Stimulated activated CD8-positive, alpha-beta memory T cell treated with anti-CD3 and anti-CD28 coated beads, Interleukin-12 subunit alpha, Interleukin-12 subunit beta, amount 100 ng/mL, for 1 hour (primary cell): ENCODE measurements around the gene MAMDC2.

Experiments
- DNase-seq: peaks from one replicate; pipeline ENCODE4 v3.0.0-alpha.2; 2020; ENCODE audit warnings: low read depth

Gene MAMDC2

DNA sequence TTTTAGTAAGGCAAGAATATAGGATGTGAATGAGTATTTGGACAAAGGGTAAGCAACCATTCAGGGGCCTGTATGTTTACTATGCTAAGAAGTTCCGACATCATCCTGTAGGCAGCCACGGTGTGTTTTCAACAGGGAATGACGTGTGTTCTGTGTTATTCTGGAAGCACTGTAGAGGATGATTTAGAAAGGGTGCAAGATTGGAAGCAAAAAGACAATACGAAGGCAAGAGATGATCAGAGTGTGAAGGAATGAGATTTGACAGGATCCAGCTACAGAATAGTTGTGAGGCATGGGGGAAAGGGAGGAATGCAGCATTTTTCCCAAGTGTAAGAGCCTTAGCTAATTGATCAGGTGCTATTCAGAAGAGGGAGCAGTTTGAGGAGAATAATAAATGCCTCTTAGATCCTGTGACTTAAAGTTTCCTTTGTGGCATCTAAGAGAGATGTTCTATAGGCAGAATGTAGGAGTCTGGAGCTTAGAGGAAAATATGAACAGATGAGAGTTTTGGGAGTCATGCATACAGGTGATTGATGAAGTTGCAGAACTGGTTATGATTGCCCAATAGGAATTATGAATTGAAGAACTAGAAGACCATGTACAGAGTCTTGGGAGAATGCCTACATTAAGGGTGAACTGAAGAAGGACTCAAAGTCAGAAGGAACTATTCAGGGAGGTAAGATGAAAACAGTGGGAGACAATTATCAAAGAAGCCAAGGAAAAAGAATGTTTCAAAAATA is 217.7 kb downstream of the MAMDC2 start:
- DNase-seq, result no peak

GRCh38 chr9:70262366-70262765 is 218.7 kb downstream of the MAMDC2 start:
- no peak for DNase-seq

- no peak for DNase-seq
Measured at GRCh38 chr9:70262948-70263347, 219.3 kb downstream of the MAMDC2 start.

DNA sequence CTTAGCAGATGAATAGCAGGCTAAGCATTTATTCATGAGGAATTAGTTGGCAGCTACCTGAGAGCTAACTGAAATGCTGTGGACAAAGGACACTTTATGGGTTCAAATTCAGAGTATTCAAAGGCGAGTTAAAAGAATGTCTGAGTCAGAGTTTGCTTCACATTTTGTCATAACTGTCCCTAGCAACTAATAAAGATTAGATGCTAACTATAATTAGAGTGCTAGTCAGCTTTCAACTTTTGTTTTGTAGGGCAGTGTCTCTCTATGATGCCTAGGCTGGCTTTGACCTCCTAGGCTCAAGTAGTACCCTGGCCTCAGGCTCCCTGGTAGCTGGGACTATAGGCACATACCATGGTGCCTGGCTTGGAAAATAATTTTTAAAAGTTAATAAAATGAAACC is 219.8 kb downstream of the MAMDC2 start:
- DNase-seq, result no peak
